Fibroblast of upper back skin (primary cell): Measurements from ENCODE around the gene INSC.
"Not testable (repeated sequence)": the region's sequence is repeated elsewhere in the genome, so short reads cannot be mapped to it uniquely, and the experiment has no call there.

ENCODE experiments used
- DNase-seq: peaks from one replicate; pipeline ENCODE4 v3.0.0-alpha.2; 2013

Gene INSC, protein sequence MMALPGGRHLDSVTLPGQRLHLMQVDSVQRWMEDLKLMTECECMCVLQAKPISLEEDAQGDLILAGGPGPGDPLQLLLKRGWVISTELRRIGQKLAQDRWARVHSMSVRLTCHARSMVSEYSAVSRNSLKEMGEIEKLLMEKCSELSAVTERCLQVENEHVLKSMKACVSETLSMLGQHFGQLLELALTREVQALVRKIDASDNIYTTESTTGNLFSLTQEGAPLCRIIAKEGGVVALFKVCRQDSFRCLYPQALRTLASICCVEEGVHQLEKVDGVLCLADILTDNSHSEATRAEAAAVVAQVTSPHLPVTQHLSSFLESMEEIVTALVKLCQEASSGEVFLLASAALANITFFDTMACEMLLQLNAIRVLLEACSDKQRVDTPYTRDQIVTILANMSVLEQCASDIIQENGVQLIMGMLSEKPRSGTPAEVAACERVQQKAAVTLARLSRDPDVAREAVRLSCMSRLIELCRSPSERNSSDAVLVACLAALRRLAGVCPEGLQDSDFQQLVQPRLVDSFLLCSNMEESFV

DNA sequence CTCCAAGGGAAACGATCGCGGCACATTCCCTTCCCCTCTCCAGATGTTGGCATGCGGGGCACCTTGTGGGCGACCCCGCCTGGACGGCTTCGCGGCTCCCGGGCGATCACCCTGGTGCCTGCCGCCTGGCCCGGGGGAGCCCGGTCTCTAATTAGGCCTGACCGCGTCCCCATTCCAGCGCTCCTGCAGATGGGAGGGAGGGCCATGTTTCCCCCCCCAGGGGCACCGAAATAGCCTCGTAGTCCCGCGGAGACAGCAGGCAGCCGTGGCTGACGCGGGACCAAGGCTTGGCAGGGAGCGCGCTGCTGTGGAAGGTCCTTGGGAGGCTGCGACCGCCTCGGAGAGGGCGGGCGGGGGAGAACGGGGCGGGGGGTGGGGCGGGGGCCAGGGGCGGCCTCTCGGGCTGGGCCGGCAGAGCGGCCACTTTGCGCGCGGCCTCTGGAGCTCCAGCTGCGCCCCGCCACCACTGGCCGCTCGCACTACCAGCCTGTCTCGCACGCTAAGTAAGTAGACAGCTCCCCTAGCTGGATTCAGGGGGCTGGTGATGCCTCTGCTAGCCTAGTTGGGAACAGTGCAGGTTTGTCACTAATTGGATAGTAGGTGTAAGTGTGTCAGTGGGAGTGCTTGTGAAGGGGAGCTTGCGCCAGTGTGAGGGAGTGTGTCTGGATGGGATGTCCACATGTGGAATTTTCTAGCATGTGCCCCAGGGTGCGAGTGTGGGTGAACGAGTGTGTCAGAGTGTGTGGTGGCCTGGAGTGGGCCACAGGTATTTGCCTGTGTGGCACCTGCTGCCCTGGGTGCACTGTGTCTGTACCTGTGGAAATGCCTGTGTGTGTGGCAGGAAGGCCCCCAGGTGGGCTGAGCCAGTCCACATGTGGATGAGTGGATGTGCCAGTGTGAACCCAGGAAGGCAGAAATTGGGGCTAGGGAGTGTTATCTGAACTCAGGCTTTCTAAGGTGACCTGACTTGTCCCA is at the start of gene INSC:
Gene INSC, plus strand, starts transcription at position 423 of the 975 bp plus-strand sequence. CDS start 34,252 bp downstream, outside the sequence.
- DNase-seq = no peak

DNA sequence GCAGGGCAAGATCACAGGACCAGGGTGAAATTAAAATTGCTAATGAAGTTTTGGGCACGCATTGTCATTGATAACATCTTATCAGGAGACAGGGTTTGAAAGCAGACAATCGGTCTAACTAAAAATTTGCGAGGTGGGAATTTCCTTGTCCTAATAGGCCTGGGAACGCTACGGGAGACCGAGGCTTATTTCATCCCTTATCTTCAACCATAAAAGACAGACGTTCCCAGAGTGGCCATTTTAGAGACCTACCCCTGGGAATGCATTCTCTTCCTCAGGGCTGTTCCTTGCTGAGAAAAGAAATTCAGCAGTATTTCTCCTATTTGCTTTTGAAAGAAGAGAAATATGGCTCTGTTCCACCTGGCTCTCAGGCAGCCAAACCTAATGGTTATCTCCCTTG is 45.0 kb upstream of the INSC start:
- not testable (repeated sequence) for DNase-seq

DNA sequence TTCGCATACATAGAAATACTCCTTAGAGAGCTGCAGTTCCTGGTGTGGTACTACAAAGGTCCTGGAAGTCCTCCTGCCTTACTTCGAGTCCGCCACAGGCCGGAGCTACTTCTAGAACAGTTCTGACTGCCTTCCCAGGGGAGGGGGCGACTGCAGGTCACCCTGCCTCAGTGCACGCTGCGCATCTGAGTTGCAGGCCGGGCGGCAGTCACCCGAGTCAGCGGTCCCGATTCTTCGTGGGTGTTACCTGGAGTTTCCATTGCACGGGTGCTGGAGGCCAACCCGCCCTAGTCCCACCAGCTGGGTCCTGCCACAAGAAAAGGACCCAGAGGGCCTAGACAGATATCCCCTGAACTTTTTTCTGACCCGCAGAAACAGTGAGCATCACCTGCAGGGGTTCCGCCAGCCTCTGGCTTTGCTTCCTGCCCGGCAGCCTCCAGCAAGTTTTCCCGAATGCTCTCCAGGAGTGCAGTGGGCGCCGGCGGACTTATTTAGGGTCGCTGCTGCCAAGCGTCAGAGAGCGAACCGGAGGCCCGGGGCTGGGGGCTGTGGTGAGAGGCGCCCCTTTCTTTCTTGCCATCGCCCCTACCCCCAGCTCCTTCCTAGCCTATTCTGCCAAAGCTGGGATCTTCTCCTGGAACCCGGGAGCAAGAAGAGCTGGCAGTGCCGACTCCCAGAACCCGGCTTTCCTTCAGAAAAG is 43.0 kb upstream of the INSC start:
- no peak for DNase-seq

DNA sequence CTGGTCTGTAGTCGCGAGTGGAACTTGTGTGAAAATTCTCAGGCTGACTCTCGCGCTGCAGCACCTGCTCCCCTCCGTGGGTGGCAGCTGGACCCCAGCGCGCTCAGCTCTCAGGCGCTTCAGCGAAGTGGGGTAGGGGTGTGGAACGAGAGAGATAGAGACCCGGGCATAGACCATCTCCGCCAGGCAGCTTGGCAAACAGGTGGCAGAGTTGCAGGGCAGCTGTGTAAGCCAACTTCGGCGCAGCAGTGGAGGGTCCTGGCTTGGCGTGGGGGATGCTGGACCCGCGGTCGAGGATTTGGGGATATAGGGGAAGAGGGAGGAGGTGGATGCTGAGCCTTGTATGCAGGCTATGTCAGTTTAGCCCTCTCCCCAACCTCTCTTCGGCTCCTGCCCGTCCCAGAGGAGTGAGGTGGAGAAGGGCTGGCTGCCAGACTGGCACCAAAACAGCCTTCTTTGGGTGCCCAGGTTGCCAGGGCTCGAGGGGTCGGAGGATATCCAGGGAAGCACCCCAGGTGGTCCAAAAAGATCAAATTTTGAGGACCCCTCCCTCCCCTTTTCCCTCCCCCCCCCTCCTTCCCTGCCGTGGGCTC is 42.1 kb upstream of the INSC start:
- no peak for DNase-seq

DNA sequence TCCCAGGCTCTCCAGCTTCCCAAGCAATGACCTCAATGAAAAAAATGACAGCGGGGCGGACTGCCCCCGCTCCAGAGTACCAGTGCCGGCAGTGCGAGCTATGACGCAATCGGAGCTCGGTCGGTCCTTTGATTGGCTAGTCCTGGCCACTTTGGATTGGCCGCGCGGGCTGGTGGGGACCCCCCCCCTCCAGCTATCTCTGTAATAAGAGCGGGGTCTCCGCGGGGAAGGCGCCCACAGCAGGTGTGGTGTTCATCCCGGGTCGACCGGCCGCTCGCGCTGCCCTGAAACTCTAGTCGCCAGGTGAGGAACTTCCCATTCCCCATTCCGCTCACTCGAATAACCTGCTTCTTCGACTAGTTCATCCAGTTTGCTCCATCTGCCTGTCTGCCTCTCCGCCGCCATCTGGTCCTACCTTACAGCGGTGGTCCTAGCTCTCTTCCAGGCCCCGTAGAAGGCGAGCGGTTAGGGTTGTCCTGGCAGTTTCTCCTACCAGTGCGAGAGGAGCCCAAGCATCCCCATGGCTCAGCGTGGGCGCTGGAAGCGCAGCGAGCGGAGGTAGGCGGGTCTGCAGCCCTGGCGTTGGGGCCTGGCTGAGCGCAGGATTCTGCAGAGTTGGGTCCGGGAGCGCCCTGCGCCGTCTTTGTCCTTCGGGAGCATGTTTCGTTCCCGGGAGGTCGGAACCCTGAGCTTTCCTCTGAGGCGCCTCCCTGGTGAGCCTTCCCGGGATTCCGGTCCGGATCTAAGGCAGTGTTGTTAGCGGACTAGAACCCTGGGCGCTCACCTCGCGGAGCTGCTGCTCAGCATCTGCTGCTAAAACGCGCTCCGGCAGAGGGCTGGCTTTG is 41.1 kb upstream of the INSC start, which contains the start of gene CALCB:
Gene CALCB, plus strand, starts transcription at position 233 of the 845 bp plus-strand sequence. CDS start 1,126 bp downstream, outside the sequence.
- no peak for DNase-seq

DNA sequence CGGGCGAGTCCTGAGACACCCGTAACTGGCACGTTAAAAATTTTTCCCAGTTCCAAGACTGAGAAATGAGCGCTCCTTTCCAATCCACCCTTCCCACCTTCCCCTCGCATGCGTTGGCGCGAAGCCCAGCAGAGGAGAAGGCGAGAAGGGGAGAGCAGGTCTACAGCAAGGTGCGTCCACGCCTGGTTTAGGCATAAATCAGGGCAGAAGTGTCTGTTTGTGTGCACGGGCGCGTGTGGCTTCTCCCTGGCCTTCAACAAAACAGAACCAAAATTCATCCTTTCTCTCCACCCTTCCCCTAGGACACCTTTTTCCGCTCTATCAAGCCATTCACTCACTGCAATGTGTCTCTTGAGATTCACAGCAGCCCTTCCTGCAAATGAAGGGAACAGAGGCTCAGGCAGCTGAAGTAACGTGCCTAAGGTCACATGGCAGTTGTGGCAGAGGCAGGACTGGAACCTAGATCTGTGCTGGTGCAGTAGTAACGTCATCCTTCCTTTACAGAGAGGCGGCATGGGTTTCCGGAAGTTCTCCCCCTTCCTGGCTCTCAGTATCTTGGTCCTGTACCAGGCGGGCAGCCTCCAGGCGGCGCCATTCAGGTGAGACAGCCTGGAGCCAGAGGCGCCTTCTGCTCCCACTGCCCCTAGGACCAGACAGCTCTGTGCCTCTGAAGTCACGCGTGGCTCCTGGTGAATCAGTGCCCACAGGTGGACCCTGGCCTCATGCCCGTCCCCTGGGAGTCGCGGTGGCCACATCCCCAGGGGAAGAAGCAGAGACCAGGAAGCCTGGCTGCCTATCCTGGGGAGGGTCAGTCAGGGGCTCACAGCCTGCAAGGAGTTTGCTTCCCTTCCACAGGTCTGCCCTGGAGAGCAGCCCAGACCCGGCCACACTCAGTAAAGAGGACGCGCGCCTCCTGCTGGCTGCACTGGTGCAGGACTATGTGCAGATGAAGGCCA is 40.2 kb upstream of the INSC start:
- peak; percentile 61 for DNase-seq

DNA sequence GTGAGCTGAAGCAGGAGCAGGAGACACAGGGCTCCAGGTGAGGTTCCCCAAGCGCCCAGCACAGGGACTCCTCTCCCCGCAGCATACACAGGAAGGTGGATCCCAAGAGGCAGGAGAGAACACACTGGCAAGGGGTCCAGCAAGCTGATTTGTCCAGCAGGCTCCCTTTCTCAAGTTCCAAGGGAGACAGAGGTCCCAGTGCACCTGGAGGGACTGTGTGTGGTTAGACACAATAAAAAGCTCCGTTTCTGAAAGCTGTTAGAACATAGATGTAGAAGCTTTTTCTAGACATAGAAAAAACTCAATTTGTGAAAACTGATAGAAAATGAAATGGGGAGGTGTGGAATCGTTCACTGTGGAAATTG is 39.6 kb upstream of the INSC start:
- no peak for DNase-seq

DNA sequence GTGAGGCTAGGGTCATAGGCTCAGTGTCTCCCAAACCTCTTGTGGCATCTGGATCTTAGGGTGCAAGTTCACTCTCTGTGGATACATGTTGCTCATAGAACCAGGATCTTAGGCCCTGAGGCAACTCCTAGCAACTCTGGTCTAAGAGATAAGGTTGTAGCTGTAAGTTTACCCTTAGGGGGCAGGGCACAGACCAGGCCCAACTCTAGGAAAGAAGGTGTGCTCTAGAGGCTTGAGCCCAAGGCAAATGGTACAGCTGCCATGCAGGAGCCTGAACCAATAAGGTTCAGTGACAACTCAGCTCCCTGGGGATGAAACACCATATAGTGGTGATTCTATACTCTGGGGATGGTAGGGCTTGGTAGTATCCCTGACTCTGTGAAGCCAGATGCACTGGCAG is 23.5 kb upstream of the INSC start:
- no peak for DNase-seq

DNA sequence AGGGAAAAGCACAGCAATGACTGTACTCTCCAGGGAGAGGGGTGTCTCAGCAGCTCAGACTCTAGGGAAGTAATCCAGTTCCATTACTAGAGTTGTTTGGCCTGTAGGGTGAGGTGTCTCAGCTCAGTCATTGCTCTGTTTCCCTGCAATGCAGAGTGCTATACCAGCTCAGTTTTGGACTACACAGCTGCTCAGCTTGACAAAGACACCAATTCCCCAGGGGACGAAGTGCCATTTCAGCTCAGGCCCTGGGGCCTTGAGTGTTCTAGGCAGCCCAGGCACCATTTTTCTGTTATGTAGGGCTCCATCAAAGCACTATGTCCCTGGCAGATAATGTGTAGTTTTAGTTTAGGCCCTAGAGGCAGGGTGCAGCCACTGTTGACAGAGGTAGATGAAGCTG is 23.1 kb upstream of the INSC start:
- no peak for DNase-seq

DNA sequence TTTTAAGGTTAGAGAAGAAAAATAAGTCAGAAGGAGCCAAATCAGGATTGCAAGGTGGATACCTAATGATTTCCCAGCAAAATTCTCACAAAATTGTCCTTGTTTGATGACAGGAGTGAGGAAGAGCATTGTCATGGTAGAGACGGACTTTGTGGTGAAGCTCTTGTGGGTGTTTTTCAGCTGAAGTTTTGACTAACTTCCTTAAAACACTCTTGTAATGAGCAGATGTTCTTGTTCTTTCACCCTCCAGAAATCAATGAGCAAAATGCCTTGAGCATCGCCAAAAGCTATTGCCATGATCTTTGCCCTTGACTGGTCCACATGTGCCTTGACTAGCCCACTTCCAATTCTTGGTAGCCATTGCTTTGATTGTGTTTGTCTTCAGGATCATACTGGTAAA is 21.3 kb upstream of the INSC start:
- no peak for DNase-seq

DNA sequence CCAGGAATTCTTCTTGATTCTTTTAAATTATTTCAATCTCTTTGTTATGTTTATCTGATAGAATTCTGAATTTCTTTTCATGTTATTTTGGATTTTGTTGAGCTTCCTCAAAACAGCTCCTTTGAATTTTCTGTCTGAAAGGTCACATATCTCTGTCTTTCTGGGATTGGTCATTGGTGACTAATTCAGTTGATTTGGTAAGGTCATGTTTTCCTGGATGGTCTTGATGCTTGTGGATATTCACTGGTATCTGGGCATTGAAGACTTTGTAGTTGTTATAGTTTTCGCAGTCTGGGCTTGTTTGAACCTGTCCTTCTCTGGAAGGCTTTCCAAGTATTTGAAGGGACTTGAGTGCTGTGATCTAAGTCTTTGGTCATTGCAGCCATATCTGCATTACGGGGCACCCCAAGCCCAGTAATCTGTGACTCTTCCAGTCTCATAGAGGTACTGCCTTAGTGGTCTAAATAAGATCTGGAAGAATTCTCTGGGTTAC is 18.9 kb upstream of the INSC start:
- DNase-seq = no peak

DNA sequence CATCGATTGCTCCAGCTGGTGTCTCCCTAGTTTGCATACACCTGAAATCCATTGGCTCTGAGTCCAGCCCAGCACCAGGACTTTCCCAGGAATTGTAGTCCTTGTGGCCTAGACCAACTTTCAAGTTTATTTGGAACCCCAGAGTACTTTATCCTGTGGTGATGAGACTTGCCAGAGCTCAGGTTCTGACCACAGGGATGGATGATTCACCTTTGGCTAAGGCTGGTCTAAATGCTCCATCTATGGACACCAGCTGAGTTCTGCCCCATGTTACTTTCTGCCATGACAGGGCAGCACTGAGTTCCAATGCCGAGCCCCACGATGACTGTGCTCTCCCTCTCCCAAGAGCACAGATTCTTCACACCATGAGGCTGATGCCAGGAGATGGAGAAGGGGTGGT is 17.3 kb upstream of the INSC start:
- no peak for DNase-seq

DNA sequence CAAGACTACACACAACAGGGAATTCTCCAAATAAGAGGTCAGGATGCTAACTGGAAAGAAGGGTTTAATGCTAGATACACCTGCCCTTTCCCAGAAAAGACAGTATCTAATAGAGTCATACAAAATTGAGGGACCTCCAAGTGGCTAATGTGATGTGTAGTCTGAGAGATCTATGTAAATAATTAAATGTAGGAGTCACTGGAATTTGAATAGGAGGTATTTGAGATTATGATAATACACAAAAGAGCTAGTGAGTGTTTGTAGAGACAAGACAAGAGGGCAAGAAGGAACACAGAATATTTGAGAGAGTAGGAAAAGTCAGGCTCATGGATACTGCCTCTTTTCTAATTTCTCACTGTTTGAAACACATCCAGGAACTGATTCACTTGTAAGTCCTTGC is 15.5 kb upstream of the INSC start:
- no peak for DNase-seq

DNA sequence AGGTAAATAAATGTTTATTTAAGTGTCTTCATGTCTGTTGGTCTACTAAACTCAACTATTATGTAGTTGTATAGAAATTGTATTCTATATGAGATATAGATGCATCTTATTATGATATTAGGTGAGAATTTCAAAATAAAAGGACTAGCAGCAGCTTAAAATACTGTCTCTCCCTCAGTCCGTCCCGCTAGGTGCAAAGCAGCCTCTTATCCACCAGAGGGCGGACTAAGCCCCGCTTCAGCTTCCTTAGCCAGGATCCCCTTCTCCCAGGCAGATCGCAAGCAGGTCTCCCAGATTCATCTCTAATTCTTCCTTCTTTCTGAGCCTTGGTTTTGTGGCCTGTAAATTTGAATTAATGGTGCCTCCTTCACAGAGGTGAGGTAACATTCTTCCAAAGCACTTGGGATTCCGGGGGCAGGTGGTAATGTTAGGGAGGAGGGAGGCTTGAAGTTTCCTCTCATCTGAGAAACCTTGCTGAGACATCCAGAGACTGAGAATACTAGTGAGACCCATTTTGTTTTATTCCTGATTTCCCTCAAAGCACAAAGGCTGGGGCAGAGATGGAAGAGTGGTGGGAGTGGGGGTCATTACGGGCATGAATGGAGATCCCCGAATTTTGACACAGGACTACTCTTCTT is 13.5 kb upstream of the INSC start:
- peak; percentile 61 for DNase-seq

DNA sequence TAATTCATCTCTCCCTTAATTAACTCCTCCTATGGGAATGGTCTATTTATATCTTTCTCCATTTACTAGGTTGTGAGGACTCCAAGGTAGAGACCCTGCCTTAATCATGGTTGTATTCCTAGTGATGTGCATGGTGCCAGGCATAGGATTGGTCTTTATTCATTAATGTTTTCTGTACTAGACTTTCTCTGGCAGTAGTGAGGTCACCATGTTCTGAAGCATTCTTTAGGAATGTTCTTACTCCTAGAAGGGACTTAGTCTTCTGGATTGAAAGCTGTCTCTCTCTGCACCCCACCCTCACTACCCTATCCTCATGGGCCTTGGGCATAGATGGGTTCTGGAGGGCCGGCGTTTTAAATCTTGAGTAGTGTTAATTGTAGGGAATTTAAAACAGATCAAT is 10.6 kb upstream of the INSC start:
- DNase-seq = no peak

DNA sequence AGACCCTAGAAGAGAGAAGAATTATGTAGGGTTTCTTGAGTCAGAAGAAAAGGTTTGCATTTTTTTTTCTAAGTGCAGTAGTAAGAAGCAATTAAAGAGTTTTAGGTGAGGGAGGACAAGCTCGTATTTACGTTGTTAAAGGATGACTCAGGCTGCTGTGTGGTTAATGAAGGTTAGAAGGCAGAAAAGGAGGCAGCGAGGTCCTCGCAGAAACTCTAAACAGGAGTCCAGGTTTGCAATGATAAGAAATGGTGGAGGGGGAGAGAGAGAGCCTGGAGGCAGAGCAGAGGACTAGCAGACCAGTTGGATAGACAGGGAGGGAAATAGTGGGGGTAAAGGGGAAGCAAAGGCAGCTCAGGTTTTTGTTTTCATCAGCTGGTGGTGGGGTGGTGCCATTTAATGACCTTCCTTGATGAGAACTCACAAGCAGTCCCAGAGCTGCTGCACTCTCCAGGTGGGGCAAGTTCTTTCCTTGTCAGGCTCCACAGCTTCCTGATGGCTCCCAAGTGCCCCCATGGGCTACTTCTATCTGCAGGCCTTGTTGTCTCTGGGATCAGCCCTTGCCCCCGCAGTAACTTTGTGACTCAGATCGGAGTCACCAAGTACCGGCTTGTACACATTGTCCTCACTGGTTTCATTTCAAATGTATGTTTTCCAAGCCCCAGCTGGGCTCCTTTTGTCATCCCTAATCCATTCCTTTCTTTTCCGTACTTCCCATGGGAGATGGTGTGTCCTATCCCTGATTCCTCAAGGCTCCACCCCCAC is 8.3 kb upstream of the INSC start:
- DNase-seq = peak; percentile 63

DNA sequence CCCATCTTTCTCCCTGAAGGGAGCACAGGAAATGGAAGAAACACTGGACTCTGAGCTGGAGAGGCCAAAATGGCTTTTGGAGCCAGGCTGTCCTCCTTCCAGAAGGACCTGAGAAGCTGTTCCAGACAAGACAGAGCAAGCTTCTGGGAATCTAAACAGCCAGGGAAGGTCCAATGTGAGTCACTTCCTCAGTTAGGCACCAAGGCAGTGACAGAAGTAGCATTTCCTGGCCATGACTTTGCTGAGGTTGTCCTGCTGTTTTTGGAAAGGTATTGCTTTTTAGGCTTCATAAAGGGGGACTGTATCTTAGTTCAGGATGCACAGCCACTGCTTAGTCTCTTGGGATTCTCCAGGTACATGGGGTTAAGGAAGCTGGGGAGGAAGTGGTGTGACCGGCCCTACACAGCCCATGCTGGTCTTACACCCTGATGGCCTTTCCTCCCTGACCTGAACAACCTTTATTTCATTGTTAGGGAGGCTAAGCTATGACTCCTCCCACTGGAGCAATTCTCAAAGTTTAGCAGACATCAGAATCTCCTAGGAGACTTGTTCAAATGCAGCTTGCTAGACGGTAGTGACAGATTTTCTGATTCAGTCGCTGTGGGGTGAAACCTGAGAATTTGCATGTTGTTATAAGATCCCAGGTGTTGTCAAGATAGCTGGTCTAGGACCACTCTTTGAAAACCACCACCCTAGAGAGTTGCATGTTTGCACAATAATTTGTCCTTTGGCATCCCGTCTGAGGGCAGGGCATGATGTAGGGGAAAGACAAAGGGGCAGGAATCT is 6.8 kb upstream of the INSC start:
- DNase-seq = no peak

DNA sequence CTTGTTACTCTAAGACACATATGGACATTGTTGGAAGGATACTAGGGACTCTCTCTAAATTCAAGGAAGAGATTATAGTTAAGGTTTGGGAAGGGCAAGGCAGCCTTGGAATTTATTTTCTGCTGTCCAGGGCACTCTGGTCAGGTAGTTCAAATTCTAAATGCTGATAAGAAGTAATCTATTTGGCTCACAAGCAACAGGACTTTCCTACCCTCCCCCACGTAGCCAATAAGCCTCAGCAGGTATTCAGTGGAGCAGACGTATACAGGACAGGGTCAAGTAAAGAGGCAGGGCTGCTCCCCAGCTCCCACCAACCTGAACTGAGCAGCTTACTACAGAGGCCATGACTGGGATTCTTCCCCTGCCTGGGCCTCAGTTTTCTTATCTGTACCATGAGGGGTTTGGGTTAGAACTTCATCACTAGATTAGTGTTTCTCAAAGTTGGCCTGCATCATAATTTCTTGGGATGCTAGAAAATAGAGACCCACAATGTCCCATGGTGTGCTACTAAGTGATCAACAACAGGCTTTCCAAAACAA is 6.1 kb upstream of the INSC start:
- no peak for DNase-seq
